ENCODE measurements around the gene NES. TPM values are rescaled to one million over a fixed set of nuclear protein-coding genes. Genes with fewer than 3 reads are reported as not detected.

The NES gene
- total RNA-seq, 1 experiment from 2014 or later: 168 TPM

GRCh38 chr1:156662005-156662799, 15.0 kb downstream of the NES start:
- Histone ChIP-seq H2BK120ac (ENCODE audit: low read depth, low read length, poor library complexity, severe bottlenecking) (no peak overlapping the region), H3K14ac (ENCODE audit: insufficient read depth, low read length) (no peak overlapping the region), H4K20me1 (ENCODE audit: control insufficient read depth, insufficient read depth, insufficient read length) (no peaks in the 10 kb centered on the region), H3K4ac (ENCODE audit: low read depth, low read length) (no peak overlapping the region), H3K4me1 (ENCODE audit: insufficient read depth, low read length) (peaks cover 17% of the 10 kb centered on the region; the same call in 1 of the 2 replicates), H4K5ac (ENCODE audit: insufficient read length, low read depth, low read length) (no peak overlapping the region), H3K4me2 (ENCODE audit: insufficient read depth, insufficient read length, low read length) (no peak overlapping the region), H4K91ac (ENCODE audit: insufficient read length, low read depth, low read length) (no peak overlapping the region), H3T11ph (ENCODE audit: low read length) (no peak overlapping the region), H2BK15ac (ENCODE audit: low read depth, low read length) (no peak overlapping the region), H3K23me2 (ENCODE audit: insufficient read length, low read depth, low read length, poor library complexity, severe bottlenecking) (peaks cover 4% of the 10 kb centered on the region), H2AFZ (ENCODE audit: low read length) (no peak overlapping the region), H2BK12ac (ENCODE audit: insufficient read length, low read depth, low read length) (no peak overlapping the region), H4K8ac (replicated peaks; ENCODE audit: insufficient read length, low read depth, low read length) (no peak overlapping the region), H2BK20ac (ENCODE audit: low read depth, low read length, poor library complexity, severe bottlenecking) (no peak overlapping the region), H3K9me3 (ENCODE audit: control insufficient read depth, low read depth, low read length) (no peaks in the 10 kb centered on the region), H3K79me1 (ENCODE audit: insufficient read depth, low read depth, low read length, poor library complexity, severe bottlenecking) (no peaks in the 10 kb centered on the region), H3K79me2 (ENCODE audit: insufficient read depth, low read length) (no peaks in the 10 kb centered on the region), H3K9ac (ENCODE audit: extremely low read depth, insufficient read length, low read length) (no peak overlapping the region), H3K23ac (ENCODE audit: insufficient read length, low read depth, low read length) (no peak overlapping the region), H3K27ac (ENCODE audit: insufficient read length, low read depth, low read length) (no peak overlapping the region), H3K27me3 (ENCODE audit: insufficient read depth, low read length) (no peaks in the 10 kb centered on the region; the same call in 1 of the 2 replicates), H3K18ac (ENCODE audit: insufficient read length, low read depth, low read length) (peak overlapping the region; percentile 46), H2AK5ac (ENCODE audit: insufficient read length, low read length) (no peak overlapping the region), H2BK5ac (ENCODE audit: insufficient read length, low read length) (no peak overlapping the region), H3K56ac (ENCODE audit: insufficient read length, low read depth, low read length) (no peak overlapping the region)
- Mint-ChIP-seq H3K4me1 (peaks cover 78 to 84% of the 10 kb centered on the region in 2 experiments), H3K27ac (peak overlapping the region; percentile 73 to 99 (median 91)), H3K9me3 (no peaks in the 10 kb centered on the region; a peak in 1 of 5 replicates), H3K4me3 (peak overlapping the region in 1 of 2 experiments; percentile 33; a peak in 1 of 5 replicates), H3K27me3 (ENCODE audit: low read depth) (peaks cover 29% of the 10 kb centered on the region), H3K36me3 (ENCODE audit: insufficient read depth in 1 of 3, low read depth in 3 of 3) (no peaks in the 10 kb centered on the region)
- no peak for TF ChIP-seq CTCF (conservative IDR thresholded peaks at IDR 0.05)
- no CpG with 5 or more reads among the region's 12 CpGs for WGBS (ENCODE audit: extremely low coverage, insufficient read length, low lambda C conversion rate)
- no peak for DNase-seq

All from H9 (cell line).